GM19452 (cell line): ENCODE data around the gene ANKS1A.

Source experiments
- ATAC-seq: cut with Tn5 transposase; IDR thresholded peaks from one replicate; pipeline ENCODE4 v1.9.1; 2021; ENCODE audit not compliant: unreplicated experiment

ANKS1A gene

DNA sequence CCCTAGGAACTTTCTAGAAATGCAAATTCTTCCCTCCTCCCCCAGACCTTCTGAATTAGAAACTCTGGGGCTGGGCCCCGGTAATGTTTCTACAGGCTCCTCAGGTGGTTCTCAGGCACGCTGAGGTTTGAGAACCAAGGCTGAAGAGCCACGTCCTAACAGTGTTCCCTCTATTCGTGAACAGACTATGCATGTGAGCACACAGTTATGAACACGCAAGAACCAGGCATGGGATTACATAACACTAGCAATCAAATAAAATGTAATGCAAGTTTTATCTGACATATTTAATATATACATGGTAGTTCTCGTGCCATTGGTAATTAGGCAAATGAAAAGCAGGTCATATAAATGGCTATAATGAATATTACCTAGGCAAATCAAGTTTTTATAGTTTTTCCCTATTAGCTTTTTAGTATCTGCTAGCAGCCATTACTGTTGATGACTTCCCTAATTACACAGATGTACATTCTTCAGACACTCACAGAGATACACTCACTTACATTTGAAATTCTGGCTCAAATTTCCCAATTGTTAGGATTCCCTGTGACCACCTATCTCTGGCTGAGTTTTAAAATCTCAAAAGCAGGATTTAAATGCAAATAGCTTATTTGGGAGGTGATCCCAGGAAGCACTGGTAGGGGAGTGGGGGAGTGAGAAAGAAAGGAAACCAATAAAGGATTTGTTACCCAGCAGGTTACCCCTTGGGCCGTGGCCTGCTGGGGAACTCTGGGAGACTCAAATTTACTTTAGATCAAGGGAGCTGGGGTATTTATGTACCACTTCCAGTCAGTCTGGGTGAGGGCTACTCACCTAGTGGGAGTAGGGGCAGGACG lies 148.0 kb downstream of the ANKS1A start:
- no peak for ATAC-seq

- ATAC-seq: no peak
These were observed 148.6 kb downstream of the ANKS1A start for GRCh38 chr6:35037664-35038038.

DNA sequence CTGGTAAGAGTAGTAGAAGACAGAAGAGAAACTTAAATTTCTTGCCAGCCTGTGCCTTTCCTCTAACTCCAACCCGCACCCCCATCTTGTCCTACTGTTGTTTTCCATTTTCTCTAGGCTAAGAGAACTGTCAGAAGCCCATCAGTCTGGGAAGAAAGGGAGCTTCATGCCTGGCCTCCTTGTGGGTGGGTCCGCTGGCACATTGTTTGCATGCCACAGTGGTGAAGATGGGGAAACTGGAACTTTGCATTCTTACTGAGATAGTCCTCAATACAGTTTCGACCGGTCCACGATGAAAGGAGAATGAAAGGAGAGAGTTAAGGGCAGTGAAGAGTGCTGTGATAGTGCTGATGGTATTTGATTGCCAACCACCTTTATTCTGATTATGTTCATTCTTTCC lies 149.0 kb downstream of the ANKS1A start:
- no peak for ATAC-seq

DNA sequence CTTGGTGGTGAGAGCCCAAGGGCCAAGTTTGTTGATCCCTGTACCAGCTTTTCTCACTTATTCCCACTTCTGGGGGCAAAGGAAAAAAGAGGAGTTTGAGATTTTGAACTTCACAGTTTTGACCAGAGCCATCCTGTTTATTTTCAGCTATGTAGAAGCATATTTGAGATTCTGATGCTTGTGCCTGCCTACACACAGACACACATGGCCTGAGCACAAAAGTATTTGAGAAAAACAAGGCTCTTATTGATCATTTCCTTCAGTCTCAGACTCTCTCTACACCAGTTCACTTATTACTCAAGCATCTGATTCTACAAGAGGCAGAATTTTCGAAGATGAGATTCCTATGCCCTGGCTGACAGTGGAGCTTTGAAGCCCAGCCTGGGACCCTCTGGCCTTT lies 151.3 kb downstream of the ANKS1A start:
- no peak for ATAC-seq

DNA sequence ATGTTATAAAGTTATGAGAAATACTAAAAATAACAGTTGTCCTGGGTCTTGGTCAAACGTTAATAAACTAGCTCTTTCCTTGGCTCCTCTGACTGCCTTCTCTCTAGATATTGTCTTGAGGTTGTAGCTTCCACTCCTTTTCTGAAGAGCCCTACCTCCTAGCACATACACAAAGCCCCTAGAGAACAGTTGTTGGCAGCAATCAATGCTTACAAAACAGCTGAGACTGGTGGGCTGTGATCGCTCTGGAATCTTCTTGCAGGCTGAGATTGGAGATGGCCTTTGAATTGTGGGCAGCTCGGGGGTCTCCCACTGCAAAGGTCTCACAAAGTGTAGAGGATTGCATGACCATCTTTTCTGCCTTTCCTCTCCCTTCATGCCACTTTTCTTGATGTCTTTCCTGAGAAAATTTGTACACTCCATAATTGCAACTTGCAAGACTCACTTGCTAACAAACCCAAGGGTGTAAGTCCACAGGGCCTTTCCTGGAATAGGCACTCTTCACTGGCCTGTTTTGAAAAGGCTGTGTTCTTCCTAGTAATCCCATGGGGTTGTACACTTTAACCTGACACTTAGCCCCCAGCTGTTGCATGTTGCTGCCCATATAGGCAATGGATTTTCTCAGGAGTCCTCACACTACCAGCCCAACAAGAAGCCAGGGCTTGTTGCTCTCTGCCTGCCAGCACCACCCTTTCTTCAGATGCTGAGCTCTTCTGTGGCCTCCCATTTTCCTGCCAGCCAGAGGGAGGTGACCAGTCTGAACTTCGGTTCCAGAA lies 152.2 kb downstream of the ANKS1A start:
- no peak for ATAC-seq

DNA sequence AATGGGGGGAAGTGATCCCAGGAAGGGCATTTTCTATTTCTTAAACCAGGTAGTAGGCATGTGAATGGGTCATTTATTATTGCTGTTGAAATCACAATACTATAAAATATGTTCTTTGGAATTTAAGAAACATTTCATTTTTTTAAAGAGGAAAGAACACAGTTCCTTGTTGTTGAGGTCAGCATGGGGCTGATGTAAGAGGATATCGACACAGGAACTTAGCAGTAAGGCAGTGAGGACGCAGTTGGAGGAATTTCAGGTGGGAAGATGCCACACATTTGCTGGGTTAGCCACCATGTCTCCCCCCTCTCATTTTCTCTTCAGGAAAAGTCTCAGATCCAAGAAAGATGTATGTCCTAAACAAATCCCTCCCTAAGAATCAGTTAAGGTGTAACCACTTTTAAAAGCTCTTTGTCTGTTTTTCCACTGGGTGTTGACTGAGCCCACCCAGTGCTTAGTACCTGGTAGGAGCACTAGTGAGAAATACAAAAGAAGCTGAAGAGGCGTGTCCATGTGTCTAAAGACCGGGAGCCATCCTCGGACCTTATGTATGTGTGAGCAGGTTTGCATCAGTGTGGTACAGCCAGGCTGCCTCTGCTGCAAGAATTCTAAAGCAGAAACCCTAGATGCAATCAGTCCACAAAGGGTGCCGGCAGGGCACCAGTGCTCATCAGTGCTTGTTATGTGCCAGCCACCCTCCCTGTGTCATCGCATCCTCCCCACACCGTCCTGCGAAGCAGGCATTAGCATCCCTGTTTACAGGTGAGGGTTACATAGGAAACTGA lies 153.2 kb downstream of the ANKS1A start:
- no peak for ATAC-seq

DNA sequence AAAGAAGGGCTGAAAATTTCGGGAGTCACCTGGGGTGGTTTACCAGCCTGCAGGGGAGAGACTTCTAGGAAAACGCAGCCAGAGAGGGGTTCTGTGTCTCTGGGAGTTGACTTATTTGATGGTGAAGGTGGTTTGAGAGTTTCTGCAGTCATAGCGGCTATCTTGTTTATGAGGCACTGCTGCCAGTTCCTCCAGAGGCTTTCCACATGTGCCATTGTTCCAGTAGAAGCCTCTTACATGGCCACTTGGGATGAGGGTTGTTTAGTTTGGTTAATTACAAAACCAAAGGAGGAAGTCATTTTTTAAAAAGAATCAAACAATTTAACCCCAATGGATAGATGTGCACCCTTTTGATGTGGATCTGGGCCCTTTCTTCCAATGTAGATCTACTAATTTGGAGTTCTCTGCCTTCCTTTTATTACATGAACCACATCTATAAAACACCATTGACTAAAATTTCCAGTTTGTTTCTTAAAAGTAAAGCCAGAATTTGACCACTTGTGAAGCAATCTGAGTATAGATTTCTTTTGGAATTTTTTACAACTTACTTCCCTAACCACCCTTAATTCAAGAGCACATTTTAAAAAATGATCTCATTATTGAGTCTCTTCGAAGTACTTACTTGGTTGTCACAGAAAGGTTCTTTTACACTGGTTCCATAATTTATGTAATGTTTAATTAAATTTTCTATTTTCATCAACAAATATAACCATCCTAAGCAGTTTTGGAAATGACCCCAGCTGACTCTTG lies 154.5 kb downstream of the ANKS1A start:
- no peak for ATAC-seq

DNA sequence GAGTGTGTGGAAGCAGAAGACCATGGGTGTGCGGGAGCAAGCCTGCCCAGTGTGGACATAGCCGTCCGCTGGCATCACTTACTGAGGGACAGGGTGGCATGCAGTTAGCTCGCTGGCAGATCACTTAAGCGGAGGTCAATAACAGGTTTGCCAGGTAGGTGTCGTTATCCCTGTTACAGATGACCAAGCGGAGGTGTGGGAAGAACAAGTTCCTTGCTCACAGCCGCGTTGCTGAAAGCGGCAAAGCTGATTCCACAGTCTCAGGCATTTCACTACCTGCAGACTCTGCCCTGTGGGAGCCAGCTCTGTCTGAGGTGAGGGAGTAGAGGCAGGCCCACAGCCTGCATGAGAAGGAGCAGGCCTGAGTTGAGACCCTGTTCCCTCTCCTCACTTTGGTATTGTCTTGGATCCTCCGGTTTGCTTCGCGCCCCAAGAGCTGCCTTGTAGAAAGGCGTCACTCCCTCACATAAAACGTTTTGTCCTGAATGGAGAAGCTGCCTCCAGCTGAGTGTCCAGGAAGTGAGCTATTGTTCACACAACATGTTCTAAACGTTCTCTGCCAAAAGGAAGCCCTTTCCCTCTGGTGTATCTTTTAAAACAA lies 155.2 kb downstream of the ANKS1A start:
- ATAC-seq: no peak

- ATAC-seq: no peak
These were observed 155.8 kb downstream of the ANKS1A start for GRCh38 chr6:35044761-35045421.

DNA sequence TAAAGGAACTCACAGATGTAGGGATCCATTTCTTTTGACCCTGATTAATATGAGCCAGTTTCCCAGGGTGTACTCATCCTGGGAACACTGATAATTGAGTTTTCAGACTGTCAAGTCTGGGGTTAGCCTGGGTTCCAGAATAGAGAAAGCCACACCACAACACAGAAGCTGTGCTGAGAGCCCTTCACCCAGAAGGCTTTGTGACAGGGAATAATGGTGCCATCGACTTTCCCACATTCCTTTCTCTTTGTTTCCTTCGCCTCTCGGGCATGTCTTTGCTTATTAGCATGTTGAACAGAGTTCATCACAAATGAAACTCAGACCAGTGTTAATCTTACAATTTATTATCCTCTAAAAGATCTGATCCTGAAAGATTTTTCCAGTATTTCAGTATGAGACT lies 157.0 kb downstream of the ANKS1A start:
- ATAC-seq: no peak

- ATAC-seq: no peak
These were observed 157.8 kb downstream of the ANKS1A start for GRCh38 chr6:35046862-35047261.

- ATAC-seq: no peak
These were observed 158.4 kb downstream of the ANKS1A start for GRCh38 chr6:35047265-35048011.

GRCh38 chr6:35048031-35048613 lies 159.1 kb downstream of the ANKS1A start:
- ATAC-seq: no peak

DNA sequence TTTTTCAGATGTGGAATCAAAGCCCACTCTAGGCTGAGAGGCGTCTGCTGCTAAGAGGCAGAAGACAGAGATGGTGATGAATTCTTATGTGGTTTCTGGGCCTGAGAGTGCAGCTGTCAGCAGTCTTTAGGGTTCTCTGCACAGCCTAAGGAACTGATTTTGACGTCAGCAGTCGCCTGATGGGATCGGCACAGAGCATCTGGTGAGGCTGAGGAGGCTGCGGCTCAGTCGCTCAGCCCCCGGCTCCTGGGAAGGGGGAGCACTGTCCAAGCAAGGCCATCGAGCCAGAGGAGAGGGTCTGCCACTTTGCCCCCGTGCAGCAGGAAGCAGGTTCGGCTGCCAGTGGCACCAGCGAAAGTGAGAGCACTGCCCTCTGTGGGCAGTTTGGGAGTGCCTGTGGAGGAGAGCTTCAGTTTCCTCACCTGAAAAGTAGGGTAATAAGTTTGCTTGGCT lies 159.6 kb downstream of the ANKS1A start:
- ATAC-seq: no peak

DNA sequence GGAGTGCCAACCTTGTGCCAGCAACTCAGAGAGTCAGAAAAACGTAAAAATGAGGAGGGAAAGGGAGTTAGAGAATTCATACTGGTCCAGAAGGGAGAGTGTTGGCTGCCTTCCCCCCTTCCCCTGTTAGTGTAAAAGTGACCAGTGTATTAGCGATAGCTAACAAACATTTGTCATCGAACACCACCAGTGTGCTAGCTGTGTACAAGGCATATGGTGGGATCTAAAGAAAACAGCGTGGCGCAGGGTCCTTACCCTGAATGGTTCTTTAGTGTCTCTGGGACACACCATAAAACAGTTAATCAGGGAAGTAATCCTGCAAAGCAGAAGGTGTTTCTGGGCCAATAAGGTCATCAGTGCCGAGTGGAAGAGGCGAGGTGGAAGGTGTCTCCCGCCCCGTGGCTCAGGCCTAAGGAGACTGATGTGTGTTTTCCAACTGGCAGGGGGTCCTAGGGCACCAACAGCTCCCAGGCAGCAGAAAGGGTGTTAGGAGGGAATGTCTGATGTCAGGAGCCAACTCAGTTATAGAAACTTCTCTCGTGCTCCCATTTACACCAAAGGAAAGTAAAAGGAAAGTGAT lies 160.2 kb downstream of the ANKS1A start:
- no peak for ATAC-seq

- no peak for ATAC-seq
These were observed 161.1 kb downstream of the ANKS1A start for GRCh38 chr6:35049900-35050756.

GRCh38 chr6:35050757-35051330 lies 161.8 kb downstream of the ANKS1A start:
- no peak for ATAC-seq
